Medulla oblongata (tissue), 1 donor: ENCODE measurements around the gene ANKRD50.

Experiments used
- DNase-seq: peaks from one replicate; pipeline ENCODE4 v3.0.0-alpha.2; 2015; ENCODE audit errors: extremely low spot score

The ANKRD50 gene, protein sequence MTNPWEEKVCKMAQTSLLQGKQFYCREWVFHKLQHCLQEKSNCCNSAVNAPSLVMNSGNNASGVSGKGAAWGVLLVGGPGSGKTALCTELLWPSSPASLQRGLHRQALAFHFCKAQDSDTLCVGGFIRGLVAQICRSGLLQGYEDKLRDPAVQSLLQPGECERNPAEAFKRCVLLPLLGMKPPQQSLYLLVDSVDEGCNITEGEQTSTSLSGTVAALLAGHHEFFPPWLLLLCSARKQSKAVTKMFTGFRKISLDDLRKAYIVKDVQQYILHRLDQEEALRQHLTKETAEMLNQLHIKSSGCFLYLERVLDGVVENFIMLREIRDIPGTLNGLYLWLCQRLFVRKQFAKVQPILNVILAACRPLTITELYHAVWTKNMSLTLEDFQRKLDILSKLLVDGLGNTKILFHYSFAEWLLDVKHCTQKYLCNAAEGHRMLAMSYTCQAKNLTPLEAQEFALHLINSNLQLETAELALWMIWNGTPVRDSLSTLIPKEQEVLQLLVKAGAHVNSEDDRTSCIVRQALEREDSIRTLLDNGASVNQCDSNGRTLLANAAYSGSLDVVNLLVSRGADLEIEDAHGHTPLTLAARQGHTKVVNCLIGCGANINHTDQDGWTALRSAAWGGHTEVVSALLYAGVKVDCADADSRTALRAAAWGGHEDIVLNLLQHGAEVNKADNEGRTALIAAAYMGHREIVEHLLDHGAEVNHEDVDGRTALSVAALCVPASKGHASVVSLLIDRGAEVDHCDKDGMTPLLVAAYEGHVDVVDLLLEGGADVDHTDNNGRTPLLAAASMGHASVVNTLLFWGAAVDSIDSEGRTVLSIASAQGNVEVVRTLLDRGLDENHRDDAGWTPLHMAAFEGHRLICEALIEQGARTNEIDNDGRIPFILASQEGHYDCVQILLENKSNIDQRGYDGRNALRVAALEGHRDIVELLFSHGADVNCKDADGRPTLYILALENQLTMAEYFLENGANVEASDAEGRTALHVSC (N-terminal part only)

DNA sequence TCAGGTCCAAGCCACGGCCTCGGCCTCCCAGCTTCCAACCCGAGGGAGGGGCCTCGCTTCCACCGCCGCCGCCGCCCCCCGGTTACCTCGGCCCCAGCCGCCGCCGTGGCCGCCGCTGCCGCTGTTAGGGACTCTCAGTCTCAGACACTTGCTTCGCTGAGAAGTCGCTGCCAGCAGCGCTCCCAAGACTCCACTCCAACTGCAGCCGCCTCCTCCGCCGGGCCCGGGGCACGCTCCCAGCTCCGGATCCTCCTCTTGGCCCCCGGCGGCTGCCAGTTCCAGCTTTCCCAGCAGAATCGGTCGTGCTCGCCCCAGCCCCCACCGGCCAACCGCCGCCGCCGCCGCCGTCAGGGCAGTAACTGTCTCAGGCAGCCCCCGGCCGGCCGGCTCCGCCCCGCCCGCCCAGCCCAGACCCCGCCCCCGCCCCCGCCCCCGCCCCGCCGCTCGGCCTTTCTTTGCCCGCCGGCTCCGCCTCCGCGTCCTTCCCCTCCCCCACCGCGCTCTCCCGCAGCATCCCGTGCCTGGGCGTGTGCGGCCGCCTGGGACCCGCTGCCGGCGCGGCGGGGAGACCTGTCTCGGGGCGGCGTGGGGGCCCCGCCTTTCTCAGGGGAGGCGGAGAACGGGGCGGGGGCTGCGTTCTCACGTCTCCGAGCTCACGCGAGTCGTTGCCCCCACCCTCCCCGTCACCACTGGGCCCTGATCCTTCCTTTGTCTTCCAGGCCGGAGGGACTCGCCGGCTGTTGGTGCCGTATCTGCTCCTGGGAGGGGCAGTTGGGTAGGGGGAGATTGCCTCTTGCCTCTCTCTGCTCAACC lies at the start of gene ANKRD50:
Gene ANKRD50 (minus strand): TSS at position 361 of the 813 bp plus-strand sequence. CDS start 2,221 bp downstream, outside the sequence.
- DNase-seq, result peak; percentile 88

DNA sequence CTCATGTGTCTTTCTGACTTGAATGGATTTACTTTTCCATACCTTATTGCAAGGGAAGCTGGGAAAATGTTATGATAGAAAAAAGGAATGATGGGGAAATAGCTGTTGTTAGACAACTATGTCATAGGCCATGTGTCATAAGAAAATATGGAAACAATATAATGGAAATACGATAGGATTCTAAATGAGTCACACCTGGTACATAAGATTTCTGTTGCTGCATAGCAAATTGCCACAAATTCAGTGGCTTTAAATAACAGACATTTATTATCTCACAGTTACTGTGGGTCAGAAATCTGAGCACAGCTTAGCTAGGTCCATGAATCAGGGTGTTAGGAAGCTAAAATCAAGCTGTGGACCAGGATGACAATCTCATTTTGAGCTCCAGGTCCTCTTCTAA lies 44.6 kb upstream of the ANKRD50 start:
- no peak for DNase-seq

DNA sequence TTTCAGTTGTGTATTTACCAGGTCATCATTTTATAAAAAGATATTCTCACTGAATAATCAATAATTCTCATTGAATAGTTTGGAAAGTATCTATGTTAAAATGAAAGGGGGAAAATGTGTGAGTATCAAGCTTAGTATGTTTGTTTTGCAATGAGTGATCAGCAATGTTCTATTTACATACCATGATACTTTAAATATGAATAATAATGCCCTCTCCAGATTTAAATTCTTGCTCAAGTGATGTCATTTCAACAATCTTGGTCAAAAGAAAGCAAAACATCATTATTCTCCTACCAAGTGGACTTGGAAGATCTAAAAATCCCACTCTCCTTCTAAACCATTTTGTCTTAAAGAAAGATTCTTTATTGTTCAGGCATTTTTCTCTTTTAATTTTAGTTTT lies 42.1 kb upstream of the ANKRD50 start:
- no peak for DNase-seq

DNA sequence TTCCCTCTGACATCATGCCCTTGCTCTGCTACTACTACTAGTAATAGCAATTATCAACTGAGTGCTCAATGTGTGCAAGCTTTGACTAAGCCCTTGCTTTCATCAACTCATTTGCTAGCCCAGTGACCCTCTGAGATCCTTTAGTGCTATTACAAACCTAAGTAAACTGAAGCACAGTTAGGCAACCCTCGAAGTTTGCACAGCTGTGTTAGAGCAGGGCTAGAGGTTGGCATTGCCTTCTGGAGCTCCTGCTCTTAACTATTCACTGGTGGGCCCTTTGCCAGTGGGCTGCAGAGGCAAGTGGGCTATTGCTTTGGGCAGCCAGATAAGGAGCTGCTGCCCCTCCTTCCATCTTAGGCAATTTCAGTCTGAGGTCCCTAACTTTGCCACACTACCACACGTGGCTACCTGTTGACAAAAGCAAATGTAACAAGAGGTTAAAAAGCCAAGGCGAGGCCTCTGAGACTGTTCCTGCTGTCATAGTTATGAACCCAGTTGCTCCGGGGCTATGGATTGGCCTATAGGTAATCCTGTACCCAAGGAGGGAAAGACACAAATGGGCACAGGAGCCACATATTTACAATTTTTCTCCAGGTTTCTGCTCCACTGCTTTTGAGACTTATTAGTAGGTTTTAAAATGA lies 41.5 kb upstream of the ANKRD50 start:
- DNase-seq, result no peak

DNA sequence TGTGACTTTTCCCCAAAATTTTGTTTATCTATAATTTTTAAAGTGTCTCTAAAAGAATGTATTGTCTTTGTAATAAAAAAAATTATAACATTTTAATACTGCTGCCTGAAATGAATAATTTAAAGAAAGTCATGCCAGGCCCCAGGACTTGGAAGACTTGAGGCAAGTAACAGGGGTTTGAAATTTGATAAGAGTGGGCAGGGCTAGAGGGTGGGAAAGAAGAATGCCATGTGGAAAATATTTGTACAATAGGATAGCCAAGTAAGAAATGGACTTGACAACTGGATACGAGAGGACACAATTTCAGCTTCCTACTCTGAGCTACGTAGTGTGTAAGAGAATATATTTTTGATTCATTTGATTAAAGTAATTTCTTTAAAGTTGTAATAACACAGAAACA lies 36.9 kb upstream of the ANKRD50 start:
- DNase-seq, result no peak

DNA sequence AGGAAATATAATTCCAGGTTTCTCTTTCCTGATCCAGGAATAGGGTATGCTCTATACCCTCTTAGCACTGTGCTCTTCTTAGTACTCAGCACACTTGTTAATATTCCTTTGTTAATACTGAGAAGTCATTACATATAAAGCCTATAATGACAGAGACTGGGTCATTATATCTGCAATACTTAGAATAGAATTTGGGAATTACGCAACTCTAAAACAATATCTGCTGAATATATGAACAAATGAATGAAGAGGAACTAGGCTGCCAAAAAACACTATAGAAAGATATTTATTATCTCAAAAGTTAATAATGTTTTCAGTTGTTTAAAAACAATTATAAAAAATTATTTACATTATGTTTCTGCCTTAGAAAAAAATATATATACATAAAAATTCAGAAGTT lies 36.4 kb upstream of the ANKRD50 start:
- no peak for DNase-seq

DNA sequence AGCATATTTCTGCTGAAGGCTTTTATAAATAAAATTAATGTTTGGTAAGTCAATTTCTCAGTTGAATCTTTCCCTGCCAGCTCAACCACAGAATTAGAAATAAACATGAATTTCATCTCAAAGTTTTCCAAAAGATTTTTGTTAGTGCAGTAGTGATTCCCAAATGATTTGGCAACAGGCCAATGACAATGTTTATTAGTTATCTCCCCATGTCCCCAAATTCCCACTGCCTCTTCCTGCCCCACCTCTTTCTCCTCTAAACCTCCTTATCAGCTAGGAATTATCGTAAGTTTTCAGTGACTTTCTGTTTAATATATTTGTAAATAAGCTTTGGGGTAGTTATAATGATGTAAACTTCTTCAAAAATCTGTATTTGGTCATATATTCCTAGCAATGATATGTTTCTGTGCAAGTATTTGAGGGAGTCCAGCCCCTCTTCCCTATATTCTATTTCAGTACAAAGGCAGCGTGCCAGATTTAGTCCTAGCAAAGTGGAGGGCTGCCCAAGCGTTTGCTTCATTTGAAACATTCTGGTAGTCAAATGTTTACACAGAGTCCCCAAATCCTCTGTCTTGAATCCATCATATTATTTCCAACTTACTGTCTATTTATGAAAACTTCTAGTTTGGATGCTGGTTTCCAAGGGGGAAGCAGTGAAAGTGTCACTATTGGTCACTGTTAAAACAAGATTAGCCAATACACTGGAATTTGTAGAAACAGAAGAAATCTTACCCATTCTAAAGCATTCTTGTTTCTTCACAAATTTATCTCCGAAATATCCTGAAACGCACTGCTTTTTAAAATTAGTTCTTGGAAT lies 33.7 kb upstream of the ANKRD50 start:
- DNase-seq, result no peak

DNA sequence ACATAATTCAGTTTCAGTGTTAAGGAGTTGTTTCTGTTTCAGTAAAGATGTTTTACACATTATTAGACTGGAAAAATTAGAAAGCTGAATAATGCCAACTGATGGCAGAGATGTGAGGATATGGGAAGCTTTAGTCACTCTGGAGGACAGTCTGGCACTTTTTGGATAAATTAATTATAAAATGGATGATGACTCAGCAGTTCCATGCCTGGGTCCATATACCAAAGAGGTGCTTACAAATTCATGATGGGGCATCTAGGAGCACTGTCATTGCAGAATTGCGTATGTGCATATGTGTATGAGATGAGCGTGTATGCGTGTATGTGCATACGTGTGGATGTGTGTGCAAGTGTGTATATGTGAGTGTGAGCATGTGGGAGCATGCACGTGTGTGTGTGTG lies 31.2 kb upstream of the ANKRD50 start:
- DNase-seq, result no peak

DNA sequence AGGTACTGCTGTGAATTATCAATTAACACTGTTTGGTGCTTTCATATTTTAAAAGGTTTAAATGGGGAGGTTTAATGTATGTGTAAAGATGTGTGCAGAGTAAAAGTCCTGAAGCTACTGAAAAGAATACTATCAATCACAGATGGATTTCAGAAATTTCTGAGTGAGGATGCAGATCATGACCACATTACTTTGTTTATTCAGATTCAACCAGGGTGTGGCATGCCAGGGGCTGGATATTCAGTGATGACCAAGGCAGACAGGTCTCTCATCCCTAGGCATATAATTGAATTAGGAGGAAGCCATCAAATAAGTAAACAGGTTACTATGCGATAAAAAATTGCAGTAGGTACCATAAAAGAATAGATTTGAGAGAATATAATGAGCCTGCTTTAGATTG lies 28.0 kb upstream of the ANKRD50 start:
- DNase-seq, result no peak

DNA sequence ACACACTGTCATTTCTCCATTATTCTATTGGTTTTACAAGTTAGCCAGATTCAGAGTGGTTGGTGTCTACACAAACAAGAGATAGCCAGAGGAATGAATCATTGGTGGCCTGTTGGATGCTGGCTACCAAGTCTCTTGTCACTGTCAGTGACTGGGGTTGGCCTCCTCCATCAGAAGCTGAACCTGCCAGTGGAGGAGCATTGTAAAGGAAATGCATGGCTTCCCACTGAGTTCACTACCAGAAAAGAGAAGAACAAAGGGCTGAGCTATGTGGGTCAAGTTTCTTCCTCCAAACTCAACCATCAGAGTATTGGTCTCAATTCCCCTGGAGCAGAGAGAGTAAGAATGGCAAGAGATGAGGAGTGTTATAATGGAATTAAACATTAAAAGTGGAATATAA lies 26.5 kb upstream of the ANKRD50 start:
- no peak for DNase-seq

DNA sequence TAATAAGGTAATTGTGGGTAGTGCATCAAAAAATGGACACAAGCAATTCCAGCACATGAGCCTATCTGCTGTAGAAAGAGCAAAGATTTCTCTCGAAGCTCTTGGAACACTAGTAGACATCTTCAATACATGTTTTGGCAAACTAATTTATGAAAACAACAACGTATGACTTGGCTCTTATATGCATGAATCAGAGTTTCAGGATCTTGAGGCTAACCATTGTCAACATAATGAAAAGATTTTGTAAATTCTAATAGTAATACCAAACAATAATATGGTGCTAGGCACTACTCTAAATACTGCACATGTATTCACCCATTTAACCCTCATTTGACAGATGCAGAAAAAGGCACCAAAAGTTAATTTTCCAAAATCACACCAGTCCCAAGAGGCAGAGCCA lies 25.1 kb upstream of the ANKRD50 start:
- DNase-seq, result no peak

DNA sequence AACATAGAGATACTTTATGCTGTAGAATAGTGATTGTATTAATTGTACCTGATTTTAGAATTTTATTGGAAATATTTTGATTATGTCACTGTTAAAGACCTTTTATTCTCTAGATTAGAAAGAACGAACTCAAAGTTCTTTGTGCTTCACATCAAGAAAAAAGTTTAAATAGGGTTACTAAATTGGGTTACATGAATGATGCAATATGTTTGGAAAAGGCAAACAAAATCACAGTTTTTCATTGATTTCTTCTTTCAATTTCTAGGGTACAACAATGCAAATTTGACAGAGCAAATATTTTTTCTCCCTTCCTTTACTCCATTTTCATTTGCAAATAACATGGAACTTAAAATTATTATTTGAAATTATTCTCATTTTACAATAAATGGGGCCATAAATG lies 24.0 kb upstream of the ANKRD50 start:
- no peak for DNase-seq

DNA sequence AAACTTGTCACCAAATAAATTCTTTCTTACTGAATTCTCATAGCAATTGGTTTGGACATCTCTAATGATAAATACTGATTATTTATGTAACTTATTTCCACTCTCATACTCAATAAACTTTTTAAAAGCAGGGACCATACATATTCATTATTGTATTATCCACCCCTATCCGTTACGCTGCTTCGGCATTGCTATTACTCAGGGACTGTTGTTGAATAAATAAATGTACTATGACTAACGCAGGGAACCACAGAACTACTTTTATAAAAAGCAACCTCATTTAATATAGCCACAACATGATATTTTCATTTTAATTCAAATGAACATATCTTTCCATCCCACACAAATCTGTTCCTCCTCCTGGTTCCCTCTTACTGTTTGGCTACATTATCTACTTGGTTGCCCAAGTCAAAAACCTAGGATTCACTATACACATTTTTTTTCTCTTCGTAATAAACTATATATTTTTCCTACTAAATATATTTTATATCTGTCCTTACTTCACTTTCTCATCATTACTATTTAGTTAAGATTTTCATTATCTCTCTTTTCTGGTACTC lies 14.9 kb upstream of the ANKRD50 start:
- no peak for DNase-seq

DNA sequence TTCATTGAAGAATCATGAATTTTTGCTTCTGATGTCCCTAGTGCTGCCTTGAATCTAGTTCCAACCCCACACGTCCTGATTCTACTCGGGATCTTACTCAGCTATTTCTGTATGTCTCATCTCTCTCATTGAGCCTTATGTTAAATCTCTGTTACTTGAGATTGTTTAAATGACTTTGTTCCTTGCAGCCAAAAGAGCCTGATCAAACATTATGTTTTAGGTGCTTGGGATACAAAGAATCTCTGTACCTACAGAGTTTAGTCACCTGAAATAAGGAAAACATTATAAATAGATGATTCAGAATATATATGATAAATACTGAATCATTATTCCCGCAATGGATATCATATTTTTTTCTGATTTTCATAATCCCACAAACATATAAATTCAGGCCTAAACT lies 13.7 kb upstream of the ANKRD50 start:
- DNase-seq, result no peak

DNA sequence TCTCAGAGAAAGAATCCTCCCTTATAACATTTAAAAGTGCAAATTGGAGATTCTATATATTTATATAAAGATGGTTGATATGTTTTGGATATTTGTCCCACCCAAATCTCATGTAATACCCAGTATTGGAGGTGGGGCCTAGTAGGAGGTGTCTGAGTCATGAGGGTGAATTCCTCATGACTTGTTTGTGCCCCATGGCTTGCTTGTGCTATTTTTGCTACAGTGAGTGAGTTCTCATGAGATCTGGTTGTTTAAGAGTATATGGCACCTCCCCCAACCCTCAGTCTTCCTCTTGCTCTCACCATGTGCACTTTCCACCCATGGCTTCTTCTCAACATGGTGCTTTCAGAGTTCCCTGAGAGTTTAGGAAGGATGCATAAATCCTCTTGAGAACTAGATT lies 9.5 kb upstream of the ANKRD50 start:
- DNase-seq, result no peak

DNA sequence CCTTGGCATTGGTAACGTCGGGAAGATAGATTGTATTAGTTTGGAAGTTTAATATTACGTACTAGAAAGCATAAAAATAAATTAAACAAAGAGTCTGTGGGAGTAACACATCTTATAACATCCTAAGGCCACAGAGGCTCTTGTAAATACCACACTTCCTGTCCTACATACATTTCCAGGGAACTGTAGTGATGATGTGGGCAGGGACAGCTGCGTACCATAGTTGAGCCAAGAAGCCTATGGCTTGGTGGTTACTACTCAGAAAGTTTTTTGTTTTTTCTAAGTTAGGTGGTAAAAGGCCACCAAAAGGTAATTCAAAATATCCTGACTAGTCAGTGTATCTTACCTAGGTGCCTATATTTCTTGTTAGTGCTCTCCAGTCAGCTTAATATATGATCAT lies 4.6 kb upstream of the ANKRD50 start:
- no peak for DNase-seq

DNA sequence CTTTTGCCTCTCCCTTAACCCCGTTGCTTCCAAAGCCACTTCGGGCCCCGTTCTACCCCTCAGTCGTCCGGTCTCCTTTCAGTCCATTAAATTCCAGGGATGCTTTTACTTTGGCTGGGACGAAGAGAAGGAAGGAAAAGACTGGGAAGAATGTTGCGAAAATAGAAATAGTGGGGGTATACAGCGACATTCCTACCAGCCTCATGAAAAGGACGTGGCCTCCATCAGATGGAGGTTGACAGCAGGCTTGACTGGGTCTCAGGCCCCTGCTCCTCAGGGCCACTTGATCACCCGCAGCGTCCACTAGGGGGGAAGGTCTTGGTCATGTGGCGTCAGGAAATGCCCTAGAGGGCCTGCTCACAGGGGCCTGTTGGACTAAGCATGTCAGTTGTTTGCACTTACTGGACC lies 657 bp upstream of the ANKRD50 start:
- DNase-seq, result peak; percentile 90

DNA sequence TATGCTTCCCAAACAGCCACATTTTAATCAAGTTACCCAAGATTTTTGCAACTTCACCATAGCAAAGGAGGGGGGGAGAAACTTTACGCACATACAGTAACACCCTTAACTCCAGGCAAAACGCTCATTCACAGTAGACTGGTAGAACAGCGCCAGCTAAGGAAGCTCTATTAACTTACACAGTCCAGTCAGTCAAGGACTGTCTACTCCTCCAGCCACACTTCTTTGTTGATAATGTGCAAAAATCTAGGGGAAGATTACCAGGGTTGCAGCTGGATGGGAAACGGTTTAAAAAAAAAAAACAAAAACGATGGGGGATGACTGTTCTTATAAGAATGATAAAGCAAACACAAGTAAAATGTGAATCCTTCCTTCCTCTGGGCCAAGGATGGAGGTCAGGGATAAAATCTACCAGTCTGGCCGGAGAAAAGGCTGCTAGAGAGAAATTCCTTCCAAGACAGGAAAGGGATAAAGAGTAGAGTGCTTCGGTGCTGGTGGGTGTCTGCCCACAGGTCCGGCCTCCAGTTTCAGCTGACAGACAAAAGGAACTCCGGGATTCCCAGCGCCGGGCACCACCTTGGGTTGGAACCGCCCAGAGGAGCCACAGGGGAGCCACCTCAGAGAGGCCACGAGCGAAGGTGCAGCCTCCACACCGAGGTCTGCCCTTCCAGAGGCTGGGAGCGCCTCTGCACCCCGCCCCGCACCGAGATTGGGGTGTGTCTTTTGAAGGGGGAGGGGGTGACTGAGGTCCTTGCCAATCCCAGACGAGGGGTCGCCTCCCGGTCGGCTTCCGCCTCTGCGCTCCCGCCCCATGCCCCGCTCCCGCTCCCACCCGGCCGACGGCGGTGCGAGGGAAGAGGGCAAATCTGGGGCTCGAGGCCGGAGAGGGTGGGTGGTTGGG lies 811 bp downstream of the ANKRD50 start:
- DNase-seq, result peak; percentile 84

DNA sequence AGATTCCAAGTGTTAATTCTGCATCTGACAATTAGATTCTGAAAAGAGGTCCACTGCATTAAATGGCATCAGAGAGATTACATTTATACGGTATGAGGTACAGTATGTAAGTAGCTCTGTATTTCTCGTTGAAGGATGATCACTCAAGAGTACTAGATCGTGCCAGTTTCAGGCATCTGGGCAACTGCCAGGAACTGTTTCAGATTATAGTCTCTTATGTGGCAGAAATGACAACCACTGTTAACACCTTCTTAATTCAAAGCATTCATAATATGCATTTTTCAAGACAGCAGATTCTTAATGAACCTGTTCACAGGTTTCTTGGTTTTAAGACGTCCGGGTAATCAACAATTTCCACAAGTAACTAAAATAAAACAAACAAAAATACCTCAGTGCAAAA lies 1.6 kb downstream of the ANKRD50 start:
- DNase-seq, result peak; percentile 37
